A549 treated with ZK216348 at 1 μM for 4 hours (cell line): ENCODE results near the gene GGTA1. TPM values are rescaled to one million over a fixed set of nuclear protein-coding genes. Genes with fewer than 3 reads are reported as not detected.

Experiments used
- total RNA-seq: library from RNA; stranded (reverse); fragments of 200-300 nt; extraction: Qiagen RNA extraction; gene quantifications from 5 replicates; pipeline ENCODE4 v1.2.3, GENCODE V29; 2022; ENCODE audit warnings: low read depth

Gene GGTA1
- total RNA-seq: not detected in 5 replicates

GRCh38 chr9:121499427-121500164 is at the start of gene GGTA1:
Gene GGTA1, minus strand, starts transcription at chr9:121499844. Its CDS starts 31,922 bp downstream, at chr9:121467922.

Other genes starting within 250 kb of the GGTA1 start
- gene GSN, start 231.7 kb downstream of the GGTA1 start, total RNA-seq: 42.3 to 67.0 TPM (median 58.6 TPM) in 5 replicates
- gene STOM, start 129.6 kb downstream of the GGTA1 start, total RNA-seq: 170 to 261 TPM (median 191 TPM) in 5 replicates
- gene DAB2IP, start 151.8 kb upstream of the GGTA1 start, total RNA-seq: 10.3 to 15.4 TPM (median 12.9 TPM) in 5 replicates